GM04504 (cell line): Measurements from ENCODE around the gene GLOD4.
"Not testable (repeated sequence)": the region's sequence is repeated elsewhere in the genome, so short reads cannot be mapped to it uniquely, and the experiment has no call there.

Experiments used
- DNase-seq: peaks from one replicate; pipeline ENCODE4 v3.0.0-alpha.2; 2012; ENCODE audit warnings: low read depth

The GLOD4 gene

DNA sequence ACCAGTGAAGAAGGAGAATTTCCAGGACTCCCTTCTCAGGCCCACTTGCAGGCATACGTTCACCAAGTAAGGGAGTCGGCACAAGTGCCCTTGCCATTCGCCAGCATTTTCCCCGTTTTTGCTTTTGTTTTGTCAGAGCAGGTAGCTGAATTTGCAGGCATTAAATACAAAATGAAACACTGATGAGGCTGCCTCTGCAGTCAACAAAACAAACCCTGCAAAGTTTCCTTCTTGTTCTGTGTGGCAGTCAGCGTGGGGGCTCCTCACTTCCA lies 7.8 kb downstream of the GLOD4 start:
- DNase-seq, result no peak

DNA sequence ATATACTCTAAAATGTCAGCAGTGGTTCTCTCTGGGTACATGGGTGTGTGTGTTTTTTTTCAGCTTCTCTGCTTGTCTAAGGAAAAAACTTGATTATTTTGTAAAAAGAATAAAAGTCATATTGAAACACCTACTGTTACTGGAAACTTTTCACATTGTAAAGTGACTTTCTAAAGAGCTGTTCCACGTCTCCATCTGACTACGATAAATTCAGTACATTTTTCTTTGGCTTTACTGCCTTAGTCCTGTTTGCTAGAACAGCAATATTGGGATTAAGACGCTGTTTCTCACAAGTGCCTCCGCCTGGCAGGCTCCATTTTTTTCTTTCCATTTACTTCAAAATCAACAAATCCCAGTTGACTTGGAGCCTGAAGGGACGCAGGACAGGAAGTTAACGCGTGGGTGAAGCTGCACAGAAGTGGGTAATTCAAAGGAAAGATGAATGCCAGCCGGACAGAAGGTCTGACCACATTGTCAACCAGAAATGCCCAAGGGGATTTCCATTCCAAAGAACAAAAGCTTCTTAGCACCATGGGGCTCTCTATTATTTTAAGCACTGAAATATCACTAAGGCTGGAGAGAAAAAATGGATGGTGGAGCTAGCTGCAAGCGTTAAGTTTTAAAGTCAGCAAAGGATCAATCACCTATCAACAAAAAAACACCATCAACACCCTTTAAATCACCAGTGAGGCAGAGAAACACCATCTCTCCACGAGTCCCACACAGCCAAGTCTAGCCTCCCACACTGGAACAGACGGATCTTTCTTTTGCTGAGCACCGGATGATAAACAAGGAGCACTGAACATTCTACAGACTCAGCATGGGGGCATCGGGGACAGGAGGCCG lies 8.4 kb downstream of the GLOD4 start:
- DNase-seq, result no peak

DNA sequence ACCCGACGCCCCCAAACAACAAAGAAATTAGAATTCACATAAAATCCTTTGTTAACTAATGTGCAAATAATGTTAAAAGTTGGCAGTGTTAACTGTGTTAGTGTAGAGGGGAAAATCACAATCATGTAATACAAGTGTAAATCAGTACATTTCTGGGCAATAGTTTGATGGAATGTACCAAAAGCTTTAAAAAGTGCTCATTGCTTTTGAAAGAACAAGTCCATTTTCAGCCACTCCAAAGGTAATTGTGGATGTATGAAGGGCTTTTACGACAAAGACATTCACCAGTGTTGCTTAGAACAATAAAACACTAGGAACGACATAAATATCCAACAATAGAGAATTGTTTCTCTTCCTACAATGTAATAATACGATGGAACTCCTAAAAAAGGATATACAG lies 9.1 kb downstream of the GLOD4 start:
- no peak for DNase-seq

DNA sequence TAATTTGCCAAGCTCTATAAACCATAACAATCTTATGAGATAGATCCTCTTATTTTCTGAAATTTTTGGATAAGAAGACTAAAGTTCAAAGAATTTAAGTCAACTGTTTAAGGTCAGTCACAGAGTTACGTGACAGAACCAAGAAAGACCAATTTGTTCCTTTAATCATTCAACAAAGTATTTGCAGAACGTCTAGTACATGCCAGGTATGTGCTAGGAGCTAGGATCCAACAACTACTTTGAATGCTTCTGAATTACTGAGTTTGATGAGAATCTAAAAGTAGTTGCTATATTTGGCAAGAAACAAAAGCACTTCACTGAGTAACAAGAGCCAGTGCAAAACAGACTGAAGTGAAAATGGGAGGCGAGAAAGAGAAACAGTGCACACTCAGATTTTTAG lies 15.0 kb downstream of the GLOD4 start:
- no peak for DNase-seq

DNA sequence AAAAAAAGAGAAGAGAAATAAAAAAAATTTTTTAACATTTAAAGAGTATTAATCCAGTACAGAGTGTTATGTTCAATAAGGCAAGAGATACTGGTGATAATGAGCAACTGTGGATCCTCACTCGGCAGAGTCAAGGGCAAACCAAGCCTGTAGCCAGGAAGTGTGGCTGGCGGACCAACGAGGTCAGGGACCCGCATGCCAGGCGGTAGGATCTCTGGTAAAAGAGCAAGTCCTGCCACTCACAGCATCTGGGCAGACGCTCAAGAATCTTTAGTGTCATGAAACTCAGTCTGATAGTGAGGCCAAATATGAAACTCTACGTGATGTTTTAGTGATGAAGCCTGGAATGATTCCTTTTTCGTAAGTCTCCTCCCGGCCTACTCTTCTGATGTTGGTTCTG lies 21.7 kb downstream of the GLOD4 start:
- DNase-seq, result no peak

DNA sequence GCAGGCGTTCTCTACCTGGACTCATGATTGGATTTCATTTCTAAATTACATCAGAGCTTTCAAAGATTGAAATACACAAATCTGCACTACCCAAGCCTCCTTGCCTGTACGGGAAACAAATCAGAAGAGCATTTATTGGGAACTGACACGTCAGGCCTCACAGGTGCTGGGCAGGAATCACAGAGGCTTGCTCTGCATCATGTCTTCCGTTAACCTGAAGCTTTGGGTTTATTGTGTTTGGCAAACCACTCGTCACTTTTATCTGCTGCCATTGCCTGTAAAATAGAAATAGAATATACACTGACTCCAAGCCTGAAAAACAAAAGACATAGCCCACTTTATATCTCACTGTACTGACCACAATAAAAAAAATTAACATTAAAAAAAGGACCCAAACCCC lies 22.1 kb downstream of the GLOD4 start:
- DNase-seq, result no peak

DNA sequence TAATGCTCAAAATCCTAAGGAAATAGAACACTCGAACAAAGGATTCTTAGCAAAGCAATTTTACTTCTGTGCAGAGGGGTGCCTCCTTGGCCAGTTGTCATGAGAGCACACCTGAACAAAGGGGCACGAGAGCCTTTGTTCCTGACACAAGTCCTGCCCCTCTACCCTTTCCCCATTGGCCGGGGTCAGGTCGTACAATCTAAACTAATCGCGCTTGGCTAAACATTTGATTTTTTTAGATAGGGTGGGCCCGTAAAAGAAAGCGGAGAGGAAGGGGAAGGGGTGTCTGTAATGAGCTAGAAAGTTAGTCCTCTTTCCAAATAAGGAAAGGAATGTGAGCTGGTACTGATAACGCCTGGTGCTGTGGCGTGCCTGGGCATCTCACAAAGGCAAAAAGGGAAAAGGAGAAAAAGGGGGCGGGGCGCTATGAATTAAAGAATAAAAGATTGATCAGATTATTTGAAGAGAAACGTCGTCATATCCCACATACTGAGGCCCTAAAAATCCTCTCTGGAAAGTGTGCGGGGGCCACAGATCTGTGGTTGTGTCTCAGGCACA lies 26.0 kb downstream of the GLOD4 start:
- DNase-seq, result not testable (repeated sequence)

DNA sequence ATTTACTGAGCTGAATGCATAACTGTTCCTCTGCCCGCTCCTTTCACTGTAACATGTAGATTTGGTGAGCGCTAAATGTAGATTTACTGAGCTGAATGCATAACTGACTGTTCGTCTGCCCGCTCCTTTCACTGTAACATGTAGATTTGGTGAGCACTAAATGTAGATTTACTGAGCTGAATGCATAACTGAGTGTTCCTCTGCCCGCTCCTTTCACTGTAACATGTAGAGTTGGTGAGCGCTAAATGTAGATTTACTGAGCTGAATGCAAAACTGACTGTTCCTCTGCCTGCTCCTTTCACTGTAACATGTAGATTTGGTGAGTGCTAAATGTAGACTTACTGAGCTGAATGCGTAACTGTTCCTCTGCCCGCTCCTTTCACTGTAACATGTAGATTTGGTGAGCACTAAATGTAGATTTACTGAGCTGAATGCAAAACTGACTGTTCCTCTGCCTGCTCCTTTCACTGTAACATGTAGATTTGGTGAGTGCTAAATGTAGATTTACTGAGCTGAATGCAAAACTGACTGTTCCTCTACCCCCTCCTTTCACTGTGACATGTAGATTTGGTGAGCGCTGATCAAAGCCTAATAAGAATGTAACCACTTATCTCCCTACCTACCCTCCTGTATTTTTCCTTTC lies 26.6 kb downstream of the GLOD4 start:
- not testable (repeated sequence) for DNase-seq

DNA sequence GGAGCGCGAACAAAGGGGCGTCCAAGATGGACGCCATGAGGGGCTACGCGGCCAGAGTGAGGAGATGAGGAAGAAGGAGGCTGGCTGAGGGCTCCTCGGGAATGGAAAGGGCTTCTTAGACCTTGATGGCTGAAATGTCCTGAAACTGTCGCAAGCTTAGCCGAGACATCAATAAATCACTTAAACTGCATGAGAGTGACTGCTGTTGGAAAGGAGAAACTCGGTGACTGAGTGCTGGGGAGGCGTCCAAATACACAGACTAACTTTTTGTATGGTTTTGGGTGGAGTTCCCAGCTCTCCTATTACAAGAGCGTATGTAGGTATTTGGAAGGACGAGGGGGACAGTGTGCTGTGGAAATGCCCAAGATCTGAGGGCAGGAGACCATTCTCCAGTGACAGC lies 28.7 kb downstream of the GLOD4 start:
- DNase-seq, result no peak

DNA sequence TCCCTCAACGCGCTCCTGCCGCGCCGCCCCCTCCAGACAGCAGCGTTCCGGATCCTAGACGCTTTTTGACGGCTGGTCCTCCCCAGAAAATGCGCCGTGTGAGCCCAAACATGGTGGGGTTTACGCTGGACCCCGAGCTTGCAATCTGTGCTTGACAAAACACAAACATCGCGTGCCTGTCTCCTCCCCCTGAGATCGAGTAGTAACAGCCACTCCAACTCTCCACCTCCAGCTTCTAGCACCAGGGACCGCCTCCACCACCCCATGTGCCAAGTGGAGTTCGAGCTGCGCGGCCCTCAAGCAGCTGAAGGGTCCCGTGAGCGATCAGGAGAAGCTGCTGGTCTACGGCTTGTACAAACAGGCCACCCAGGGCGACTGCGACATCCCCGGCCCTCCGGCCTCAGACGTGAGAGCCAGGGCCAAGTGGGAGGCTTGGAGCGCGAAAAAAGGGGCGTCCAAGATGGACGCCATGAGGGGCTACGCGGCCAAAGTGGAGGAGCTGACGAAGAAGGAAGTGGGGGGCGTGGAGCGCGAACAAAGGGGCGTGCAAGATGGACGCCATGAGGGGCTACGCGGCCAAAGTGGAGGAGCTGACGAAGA lies 29.4 kb downstream of the GLOD4 start:
- DNase-seq, result peak; percentile 32

DNA sequence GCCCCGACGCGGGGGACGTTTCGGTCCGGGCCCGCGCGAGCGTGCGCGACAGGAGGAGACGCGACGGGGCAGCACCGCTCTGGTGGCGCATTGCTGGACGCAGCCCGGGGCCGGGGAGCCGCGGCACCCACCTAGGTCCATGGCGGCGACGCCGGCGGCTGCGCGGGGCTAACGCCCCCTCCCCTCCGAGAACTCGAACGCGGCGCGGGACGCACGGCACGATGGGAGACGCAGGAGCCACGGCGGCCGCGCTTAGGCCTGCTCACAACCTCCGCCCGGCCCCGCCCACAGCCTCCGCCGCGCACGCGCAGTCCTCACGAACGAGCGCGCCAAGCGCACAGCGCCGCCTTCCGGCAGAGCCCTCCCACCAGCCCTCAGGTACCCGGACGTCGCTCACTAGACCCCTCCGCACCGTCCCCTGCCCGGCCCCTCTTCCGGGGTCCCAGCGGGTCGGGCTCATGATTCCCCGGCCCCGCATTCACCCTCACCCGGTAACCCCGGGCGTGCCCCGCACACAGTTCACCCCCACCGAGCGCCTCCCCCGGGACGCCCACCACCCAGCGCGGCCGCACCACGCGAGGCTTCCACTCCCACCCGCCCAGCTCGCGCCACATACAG lies 30.0 kb downstream of the GLOD4 start, which contains the start of gene GEMIN4:
TSS of gene GEMIN4 (minus strand) at position 263 of the 618 bp plus-strand sequence. CDS start at position 141, 122 bp downstream.
- DNase-seq, result peak; percentile 57

DNA sequence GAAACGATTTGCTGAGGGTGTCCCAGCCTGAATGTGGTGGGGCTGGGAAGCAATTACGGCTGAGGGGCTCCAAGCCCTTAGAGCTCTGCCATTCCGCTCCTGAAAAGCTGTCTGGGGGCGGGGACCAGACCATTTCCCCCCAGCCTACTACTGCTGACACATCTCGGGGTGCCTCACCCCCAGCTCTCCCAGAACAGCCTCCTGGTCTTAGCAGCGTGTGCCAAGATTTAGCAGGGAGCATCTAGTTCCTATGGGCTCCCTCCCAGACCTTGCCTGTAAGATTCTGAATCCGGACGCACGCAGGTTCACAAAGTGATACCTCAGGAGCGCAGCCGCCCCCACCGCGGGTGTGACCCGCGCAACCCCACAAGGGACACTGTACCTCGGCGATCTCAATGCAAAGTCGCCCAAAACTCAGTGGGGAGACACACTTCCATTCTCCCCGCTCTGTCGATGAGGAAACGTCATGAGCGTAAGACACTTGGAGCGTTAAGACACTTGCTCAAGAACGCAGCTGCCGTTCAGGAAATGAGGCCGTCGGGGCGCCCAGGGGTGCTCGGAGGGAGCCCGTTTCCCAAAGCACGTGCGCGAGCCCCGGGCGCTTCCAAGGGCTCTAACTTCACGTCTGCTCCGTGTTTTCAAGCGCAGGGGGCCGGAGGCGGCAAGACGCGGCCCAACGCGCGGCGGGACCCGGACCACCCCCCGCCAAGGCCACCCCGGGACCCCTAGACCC lies 30.6 kb downstream of the GLOD4 start:
- no peak for DNase-seq

DNA sequence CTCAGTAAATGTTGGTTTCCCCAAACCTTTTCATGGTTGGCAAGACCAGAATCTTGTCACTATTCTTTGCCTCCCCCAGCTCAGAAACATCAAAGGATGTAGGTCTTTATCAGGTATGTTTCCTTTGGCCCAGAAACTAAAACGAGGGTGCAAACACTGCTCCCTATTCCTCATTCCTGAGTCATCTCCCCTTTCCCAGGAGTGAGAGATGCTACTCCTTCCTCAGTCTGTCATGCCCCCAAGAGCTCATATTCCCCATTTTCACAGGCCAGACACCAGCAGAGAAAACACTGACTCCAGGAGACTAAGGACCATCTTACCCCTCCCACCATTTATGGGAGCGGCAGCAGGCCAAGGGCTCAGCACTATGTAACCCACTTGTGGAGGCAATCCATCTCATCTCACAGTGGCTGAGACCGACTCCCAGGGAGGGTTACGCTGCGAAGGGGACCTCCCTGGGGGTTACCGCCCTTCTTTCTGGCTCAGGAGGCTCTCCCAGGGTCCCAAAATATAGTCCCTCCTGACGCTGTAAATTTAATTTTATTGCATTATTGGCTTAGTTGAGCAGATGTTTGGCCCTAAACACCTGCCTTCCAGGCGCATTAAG lies 31.5 kb downstream of the GLOD4 start:
- no peak for DNase-seq

DNA sequence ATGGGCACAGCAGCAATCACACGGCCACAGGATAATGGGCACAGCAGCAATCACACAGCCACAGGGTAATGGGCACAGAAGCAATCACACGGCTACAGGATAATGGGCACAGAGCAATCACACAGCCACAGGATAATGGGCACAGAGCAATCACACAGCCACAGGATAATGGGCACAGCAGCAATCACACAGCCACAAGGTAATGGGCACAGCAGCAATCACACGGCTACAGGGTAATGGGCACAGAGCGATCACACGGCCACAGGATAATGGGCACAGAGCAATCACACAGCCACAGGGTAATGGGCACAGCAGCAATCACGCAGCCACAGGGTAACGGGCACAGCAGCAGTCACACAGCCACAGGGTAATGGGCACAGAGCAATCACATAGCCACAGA lies 32.7 kb downstream of the GLOD4 start:
- not testable (repeated sequence) for DNase-seq

DNA sequence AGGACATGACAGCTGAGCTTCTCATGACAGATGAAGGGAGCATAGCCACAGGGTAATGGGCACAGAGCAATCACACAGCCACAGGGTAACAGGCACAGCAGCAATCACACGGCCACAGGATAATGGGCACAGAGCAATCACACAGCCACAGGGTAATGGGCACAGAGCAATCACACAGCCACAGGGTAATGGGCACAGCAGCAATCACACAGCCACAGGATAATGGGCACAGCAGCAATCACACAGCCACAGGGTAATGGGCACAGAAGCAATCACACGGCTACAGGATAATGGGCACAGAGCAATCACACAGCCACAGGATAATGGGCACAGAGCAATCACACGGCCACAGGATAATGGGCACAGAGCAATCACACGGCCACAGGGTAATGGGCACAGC lies 33.5 kb downstream of the GLOD4 start:
- not testable (repeated sequence) for DNase-seq

DNA sequence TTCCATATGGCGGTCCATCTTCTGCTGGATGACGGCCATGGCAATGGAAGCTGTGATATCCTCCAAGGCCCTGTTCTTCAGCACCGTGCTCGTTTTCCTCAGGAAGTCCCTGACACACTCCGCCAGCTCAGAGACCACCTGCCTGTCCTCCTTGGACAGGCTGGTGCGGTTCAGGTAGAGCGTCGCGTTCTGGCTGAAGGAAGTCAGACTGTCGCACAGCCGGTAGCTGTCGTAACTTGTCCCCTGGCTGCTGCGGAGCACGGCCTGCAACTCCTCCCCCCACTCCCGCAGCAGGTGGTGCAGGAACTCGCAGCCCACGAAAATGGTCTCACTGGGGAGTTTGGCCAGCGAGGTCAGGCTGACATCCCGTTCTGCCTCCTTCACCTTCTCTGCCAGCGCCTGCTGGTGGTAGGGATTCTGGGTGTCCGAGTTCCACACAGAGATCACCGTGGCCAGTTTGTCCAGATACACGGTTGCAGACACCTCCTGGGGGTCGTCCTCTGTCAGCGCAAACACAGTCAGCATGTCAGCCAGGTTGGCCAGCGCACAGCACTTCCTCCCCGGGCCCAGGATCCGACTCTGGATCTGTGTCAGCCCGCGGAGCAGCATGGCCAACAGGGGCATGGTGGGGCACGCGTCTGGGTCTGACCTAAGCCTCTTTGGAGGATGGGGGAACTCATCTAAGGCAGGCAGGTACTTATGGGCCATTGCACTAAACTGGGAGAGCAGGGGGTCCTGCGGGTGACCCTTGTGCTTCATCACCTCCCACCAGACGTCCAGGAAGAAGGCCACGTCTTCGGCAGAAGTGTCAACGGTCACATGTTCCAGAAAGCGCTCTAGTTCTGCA lies 35.1 kb downstream of the GLOD4 start:
- no peak for DNase-seq

DNA sequence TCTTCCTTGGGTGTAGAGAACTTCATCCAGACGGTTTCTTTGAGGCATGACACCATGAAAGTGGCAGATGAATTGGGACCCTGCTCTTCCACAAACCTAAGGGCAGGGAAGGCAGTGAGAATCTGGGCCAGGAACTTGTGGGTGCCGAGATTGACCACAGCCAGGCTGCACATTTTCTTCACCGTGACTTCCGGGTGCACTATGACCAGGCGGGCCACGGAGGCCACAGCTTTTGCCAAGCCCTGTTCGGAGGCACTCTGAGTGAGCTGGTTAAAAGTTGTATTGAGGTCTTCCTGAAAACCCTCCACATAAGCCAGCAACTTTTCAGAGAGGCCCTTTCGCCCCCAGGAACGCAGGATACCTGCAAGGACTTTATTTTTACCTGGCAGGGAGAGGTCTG lies 35.9 kb downstream of the GLOD4 start:
- DNase-seq, result no peak

DNA sequence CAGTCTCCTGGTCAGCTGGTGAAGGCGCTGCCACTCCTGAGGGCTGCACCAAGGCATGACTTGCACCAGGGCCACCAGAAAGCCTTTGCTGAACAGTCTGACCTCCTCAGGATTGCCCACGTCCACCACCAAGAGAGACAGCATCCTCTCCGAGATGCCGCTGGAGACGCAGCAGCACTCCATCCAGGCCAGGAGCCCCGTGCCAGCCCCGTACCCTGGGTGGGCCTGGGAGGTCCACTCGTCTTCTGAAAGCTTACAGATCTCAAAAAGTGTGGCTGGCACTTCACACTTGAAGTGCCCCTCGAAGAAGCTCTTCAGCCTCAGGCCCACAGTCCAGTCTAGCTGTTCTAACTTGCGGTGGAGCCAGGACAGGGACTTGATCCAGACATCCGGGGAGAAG lies 36.7 kb downstream of the GLOD4 start:
- no peak for DNase-seq

DNA sequence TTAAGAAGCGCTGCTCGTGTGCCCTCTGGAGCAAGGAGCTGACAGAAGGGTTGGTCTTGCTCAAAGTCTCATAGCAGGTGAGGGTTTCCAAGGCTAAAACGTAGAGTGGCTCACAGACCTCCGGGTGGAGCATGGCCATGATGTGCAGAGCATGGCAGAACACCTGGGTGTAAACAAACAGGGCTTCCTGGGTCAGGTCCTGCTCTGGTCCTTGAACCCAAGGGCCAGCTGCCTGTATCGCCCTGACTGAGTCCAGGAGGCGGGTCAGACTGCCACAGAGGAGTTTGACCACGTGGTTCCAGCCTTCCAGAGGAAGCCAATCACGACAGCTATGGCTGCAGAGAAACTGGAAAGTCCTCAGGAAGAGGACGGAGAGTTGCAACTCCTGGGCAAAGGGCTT lies 37.1 kb downstream of the GLOD4 start:
- DNase-seq, result no peak

DNA sequence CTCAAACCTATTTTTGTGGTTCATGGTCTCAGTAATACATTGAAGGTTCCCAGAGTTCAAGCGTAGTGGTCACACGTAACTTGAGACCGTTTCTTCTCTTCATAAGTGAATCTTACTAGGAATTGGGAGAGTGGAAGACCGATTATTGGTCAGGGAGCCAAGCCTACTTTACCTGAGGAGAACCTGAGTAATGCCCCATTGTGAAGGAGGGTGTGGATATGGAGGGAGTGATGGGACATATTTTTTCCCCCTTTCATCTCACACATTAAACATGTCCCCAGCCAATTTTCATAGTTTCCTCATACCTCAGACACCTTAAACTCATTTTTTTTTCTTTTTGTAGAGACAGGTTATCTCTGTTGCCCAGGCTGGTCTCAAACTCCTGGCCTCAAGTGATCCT lies 38.9 kb downstream of the GLOD4 start:
- DNase-seq, result no peak
